K562 (cell line): ENCODE measurements around the gene SDR9C7. TPM values are rescaled to one million over a fixed set of nuclear protein-coding genes. Genes with fewer than 3 reads are reported as not detected.

ENCODE experiments used
- ATF7 ChIP-seq: fragments of 450-650 bp; IDR thresholded peaks from 2 replicates; pipeline ENCODE4 v1.7.1; 2014; ENCODE audit warnings: mild to moderate bottlenecking, moderate library complexity
- BHLHE40 ChIP-seq: IDR thresholded peaks from 2 replicates; pipeline ENCODE4 v1.6.1; 2011; ENCODE audit warnings: low read length, improper control_type of control experiment
- CXXC5 ChIP-seq: fragments of 250-450 bp; sonication (Bioruptor Pico); IDR thresholded peaks from 2 replicates; pipeline ENCODE4 v1.8.0; 2022; ENCODE audit warnings: inconsistent platforms, mild to moderate bottlenecking, moderate library complexity
- DMBX1 ChIP-seq: fragments of 250-450 bp; sonication (Bioruptor Pico); IDR thresholded peaks from 2 replicates; pipeline ENCODE4 v1.8.0; 2022; ENCODE audit warnings: inconsistent platforms, mild to moderate bottlenecking, moderate library complexity, borderline replicate concordance
- DNMT1 ChIP-seq: fragments of 450-650 bp; IDR thresholded peaks from 2 replicates; pipeline ENCODE4 v1.6.1; 2016; ENCODE audit warnings: antibody characterized with exemption, mild to moderate bottlenecking
- GATAD2B ChIP-seq: fragments of 450-650 bp; IDR thresholded peaks from 2 replicates; pipeline ENCODE4 v1.6.1; 2017; ENCODE audit warnings: mild to moderate bottlenecking, borderline replicate concordance
- KLF16 ChIP-seq: IDR thresholded peaks from 2 replicates; pipeline ENCODE4 v1.6.1; 2016; ENCODE audit warnings: antibody characterized with exemption
- MTA2 ChIP-seq: fragments of 450-650 bp; IDR thresholded peaks from 2 replicates; pipeline ENCODE4 v1.6.1; 2016; ENCODE audit warnings: low read depth
- NR2C1 ChIP-seq, 2 experiments: fragments of 450-650 bp; IDR thresholded peaks; 2 replicates each; pipeline ENCODE4 v1.6.1; 2017; ENCODE audit warnings: mild to moderate bottlenecking in 2 of 2, antibody characterized with exemption in 1 of 2, inconsistent platforms in 1 of 2, missing compliant biosample characterization in 1 of 2, missing genetic modification characterization in 1 of 2
- SMARCA4 ChIP-seq: fragments of 450-650 bp; IDR thresholded peaks from 2 replicates; pipeline ENCODE4 v1.6.1; 2016
- SOX6 ChIP-seq: fragments of 450-650 bp; IDR thresholded peaks from 2 replicates; pipeline ENCODE4 v1.6.1; 2014; ENCODE audit warnings: mild to moderate bottlenecking
- SREBF2 ChIP-seq: sonication (generic); formaldehyde crosslinking; IDR thresholded peaks from 2 replicates; pipeline ENCODE4 v1.4.0; 2020; ENCODE audit warnings: mild to moderate bottlenecking, missing genetic modification reagents
- STAT5A ChIP-seq: IDR thresholded peaks from 2 replicates; pipeline ENCODE4 v1.6.1; 2012; ENCODE audit warnings: low read length, inconsistent platforms, borderline replicate concordance
- TBL1XR1 ChIP-seq, 2 experiments: IDR thresholded peaks; 2 replicates each; pipeline ENCODE4 v1.6.1; 2012; ENCODE audit warnings: improper control_type of control experiment in 2 of 2, low read length in 2 of 2, mild to moderate bottlenecking in 1 of 2
- TEAD1 ChIP-seq, 2 experiments: fragments of 450-650 bp in 1 of 2; sonication (generic) in 1 of 2; formaldehyde crosslinking; IDR thresholded peaks; 2 replicates each; pipeline versions ENCODE4 v1.4.0 to v1.8.0; 2020 to 2022; ENCODE audit warnings: mild to moderate bottlenecking in 2 of 2, missing genetic modification reagents in 1 of 2
- TEAD2 ChIP-seq: fragments of 450-650 bp; IDR thresholded peaks from 2 replicates; pipeline ENCODE4 v1.6.1; 2016; ENCODE audit warnings: missing genetic modification characterization, control low read depth, missing compliant biosample characterization
- TRIM24 ChIP-seq, 2 experiments: fragments of 450-650 bp; IDR thresholded peaks; 2 replicates each; pipeline ENCODE4 v1.6.1; 2016
- polyA plus RNA-seq, 8 experiments: library from polyadenylated mRNA; depleted of rRNA in 4 of 8; stranded (reverse) in 5 of 8; unstranded in 3 of 8; fragments of >200 nt; fragmentation: Nextera tagmentation in 2 of 8; fragmentation: Illumina TruSeq in 1 of 8; extraction: Ambion mirVana in 2 of 8; extraction: Trizol in 1 of 8; gene quantifications; 2 replicates each; pipeline versions ENCODE4 v1.2.1 to v1.2.3, GENCODE V29; 2011 to 2014; ENCODE audit warnings: inconsistent platforms in 1 of 8, missing spikeins in 1 of 8
- total RNA-seq, 7 experiments: library from RNA; depleted of rRNA in 6 of 7; stranded (reverse); fragments of >200 nt in 6 of 7; fragmentation: Illumina TruSeq in 2 of 7; extraction: Trizol in 2 of 7; gene quantifications; 2 replicates each; pipeline versions ENCODE4 v1.2.1 to v1.2.3, GENCODE V29; 2011 to 2021; ENCODE audit warnings: low replicate concordance in 1 of 7
- TF ChIP-seq, protein P1 (sequence below): fragments of 450-650 bp; IDR thresholded peaks from 2 replicates; pipeline ENCODE4 v1.6.1; 2017; ENCODE audit warnings: mild to moderate bottlenecking, moderate library complexity
- TF ChIP-seq, protein P2 (sequence below): fragments of 450-650 bp; IDR thresholded peaks from 2 replicates; pipeline ENCODE4 v1.6.1; 2016; ENCODE audit warnings: mild to moderate bottlenecking
- TF ChIP-seq, protein P3 (sequence below), 2 experiments: fragments of 150-350 bp in 1 of 2; IDR thresholded peaks; 2 replicates each; pipeline ENCODE4 v1.6.1; 2012 to 2016; ENCODE audit warnings: low read depth in 2 of 2, low read length in 2 of 2, mild to moderate bottlenecking in 1 of 2, moderate library complexity in 1 of 2
- TF ChIP-seq, protein P4 (sequence below), 2 experiments: fragments of 450-650 bp; IDR thresholded peaks; 2 replicates each; pipeline ENCODE4 v1.6.1; 2016

Gene SDR9C7
- total and polyA plus RNA-seq, 9 of the 15 experiments (the other 6 are each of a cell fraction or from before 2014, with no cell fraction given): 0.04 to 0.59 (median 0.06) TPM; not detected in 6

DNA sequence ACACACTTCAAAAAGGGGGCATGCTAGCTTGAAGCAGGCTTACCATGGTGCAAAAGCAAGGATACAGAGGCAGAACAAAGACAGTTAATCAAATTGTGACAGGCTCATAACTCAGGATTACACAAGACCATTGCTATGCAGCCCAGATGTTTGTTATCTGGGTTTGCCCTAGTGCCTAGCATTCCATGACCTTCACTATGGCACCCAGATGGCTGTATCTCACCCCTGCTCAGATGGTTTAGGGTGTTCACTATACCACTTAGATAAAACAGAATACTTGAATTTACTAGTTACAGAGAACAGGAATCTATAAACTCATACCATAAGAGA, 56.2 kb downstream of the SDR9C7 start (continued):
- TF ChIP-seq SMARCA4: peak; percentile 82
- peak; percentile 66 for TF ChIP-seq ATF7
- peak; percentile 94 to 95 for TF ChIP-seq TRIM24 (IDR thresholded peaks at IDR 0.05)
- peak; percentile 79 for TF ChIP-seq MTA2
- TF ChIP-seq SOX6: peak; percentile 95
- TF ChIP-seq, protein P1, sequence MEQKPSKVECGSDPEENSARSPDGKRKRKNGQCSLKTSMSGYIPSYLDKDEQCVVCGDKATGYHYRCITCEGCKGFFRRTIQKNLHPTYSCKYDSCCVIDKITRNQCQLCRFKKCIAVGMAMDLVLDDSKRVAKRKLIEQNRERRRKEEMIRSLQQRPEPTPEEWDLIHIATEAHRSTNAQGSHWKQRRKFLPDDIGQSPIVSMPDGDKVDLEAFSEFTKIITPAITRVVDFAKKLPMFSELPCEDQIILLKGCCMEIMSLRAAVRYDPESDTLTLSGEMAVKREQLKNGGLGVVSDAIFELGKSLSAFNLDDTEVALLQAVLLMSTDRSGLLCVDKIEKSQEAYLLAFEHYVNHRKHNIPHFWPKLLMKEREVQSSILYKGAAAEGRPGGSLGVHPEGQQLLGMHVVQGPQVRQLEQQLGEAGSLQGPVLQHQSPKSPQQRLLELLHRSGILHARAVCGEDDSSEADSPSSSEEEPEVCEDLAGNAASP: no peak
- peak; percentile 90 to 91; a peak in 3 of 4 replicates for TF ChIP-seq TEAD1 (CRISPR knock-in tag; IDR thresholded peaks at IDR 0.05)
- TF ChIP-seq STAT5A: peak; percentile 77
- 0 out of 2 replicates have a peak, but pooled peaks have one; percentile 24 for TF ChIP-seq CXXC5 (CRISPR knock-in tag)
- TF ChIP-seq TBL1XR1 (IDR thresholded peaks at IDR 0.05; ENCODE audit: low read length in 2 of 2): peak in 1 of 2 experiments; percentile 46; a peak in 1 of 4 replicates
- no peak for TF ChIP-seq DMBX1 (CRISPR knock-in tag)
- TF ChIP-seq BHLHE40: peak; percentile 24; the same call in 1 of the 2 replicates
- TF ChIP-seq GATAD2B: peak; percentile 58; the same call in 1 of the 2 replicates
- TF ChIP-seq, protein P2, sequence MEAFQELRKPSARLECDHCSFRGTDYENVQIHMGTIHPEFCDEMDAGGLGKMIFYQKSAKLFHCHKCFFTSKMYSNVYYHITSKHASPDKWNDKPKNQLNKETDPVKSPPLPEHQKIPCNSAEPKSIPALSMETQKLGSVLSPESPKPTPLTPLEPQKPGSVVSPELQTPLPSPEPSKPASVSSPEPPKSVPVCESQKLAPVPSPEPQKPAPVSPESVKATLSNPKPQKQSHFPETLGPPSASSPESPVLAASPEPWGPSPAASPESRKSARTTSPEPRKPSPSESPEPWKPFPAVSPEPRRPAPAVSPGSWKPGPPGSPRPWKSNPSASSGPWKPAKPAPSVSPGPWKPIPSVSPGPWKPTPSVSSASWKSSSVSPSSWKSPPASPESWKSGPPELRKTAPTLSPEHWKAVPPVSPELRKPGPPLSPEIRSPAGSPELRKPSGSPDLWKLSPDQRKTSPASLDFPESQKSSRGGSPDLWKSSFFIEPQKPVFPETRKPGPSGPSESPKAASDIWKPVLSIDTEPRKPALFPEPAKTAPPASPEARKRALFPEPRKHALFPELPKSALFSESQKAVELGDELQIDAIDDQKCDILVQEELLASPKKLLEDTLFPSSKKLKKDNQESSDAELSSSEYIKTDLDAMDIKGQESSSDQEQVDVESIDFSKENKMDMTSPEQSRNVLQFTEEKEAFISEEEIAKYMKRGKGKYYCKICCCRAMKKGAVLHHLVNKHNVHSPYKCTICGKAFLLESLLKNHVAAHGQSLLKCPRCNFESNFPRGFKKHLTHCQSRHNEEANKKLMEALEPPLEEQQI: peak; percentile 46; the same call in 1 of the 2 replicates
- TF ChIP-seq, protein P3, sequence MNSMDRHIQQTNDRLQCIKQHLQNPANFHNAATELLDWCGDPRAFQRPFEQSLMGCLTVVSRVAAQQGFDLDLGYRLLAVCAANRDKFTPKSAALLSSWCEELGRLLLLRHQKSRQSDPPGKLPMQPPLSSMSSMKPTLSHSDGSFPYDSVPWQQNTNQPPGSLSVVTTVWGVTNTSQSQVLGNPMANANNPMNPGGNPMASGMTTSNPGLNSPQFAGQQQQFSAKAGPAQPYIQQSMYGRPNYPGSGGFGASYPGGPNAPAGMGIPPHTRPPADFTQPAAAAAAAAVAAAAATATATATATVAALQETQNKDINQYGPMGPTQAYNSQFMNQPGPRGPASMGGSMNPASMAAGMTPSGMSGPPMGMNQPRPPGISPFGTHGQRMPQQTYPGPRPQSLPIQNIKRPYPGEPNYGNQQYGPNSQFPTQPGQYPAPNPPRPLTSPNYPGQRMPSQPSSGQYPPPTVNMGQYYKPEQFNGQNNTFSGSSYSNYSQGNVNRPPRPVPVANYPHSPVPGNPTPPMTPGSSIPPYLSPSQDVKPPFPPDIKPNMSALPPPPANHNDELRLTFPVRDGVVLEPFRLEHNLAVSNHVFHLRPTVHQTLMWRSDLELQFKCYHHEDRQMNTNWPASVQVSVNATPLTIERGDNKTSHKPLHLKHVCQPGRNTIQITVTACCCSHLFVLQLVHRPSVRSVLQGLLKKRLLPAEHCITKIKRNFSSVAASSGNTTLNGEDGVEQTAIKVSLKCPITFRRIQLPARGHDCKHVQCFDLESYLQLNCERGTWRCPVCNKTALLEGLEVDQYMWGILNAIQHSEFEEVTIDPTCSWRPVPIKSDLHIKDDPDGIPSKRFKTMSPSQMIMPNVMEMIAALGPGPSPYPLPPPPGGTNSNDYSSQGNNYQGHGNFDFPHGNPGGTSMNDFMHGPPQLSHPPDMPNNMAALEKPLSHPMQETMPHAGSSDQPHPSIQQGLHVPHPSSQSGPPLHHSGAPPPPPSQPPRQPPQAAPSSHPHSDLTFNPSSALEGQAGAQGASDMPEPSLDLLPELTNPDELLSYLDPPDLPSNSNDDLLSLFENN (IDR thresholded peaks at IDR 0.05; ENCODE audit: low read depth in 2 of 2, low read length in 2 of 2): 0 out of 4 replicates have a peak, but pooled peaks of 1 of the 2 experiments have one; percentile 49
- no peak for TF ChIP-seq NR2C1 (IDR thresholded peaks at IDR 0.05)
- peak; percentile 42; the same call in 1 of the 2 replicates for TF ChIP-seq NR2C1 (tag; IDR thresholded peaks at IDR 0.05)
- TF ChIP-seq SREBF2 (CRISPR knock-in tag): no peak
- peak; percentile 78; the same call in 1 of the 2 replicates for TF ChIP-seq TEAD2 (tag)
- TF ChIP-seq, protein P4, sequence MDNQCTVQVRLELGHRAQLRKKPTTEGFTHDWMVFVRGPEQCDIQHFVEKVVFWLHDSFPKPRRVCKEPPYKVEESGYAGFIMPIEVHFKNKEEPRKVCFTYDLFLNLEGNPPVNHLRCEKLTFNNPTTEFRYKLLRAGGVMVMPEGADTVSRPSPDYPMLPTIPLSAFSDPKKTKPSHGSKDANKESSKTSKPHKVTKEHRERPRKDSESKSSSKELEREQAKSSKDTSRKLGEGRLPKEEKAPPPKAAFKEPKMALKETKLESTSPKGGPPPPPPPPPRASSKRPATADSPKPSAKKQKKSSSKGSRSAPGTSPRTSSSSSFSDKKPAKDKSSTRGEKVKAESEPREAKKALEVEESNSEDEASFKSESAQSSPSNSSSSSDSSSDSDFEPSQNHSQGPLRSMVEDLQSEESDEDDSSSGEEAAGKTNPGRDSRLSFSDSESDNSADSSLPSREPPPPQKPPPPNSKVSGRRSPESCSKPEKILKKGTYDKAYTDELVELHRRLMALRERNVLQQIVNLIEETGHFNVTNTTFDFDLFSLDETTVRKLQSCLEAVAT (IDR thresholded peaks at IDR 0.05): 0 out of 4 replicates have a peak, but pooled peaks of 1 of the 2 experiments have one; percentile 28
- peak; percentile 82 for TF ChIP-seq KLF16
- TF ChIP-seq DNMT1: no peak
